Stimulated activated CD8-positive, alpha-beta memory T cell treated with anti-CD3 and anti-CD28 coated beads, Interleukin-7, amount 100 ng/mL, for 48 hours (primary cell): ENCODE measurements around the gene HIPK2.
"Not testable (repeated sequence)": the region's sequence is repeated elsewhere in the genome, so short reads cannot be mapped to it uniquely, and the experiment has no call there.

Experiments
- DNase-seq, 2 donors: peaks; one replicate each; pipeline ENCODE4 v3.0.0-alpha.2; 2020; ENCODE audit warnings: low read depth in 1 of 2; ENCODE audit errors: extremely low read depth in 1 of 2

Gene HIPK2

GRCh38 chr7:139557857-139558581 lies 219.8 kb downstream of the HIPK2 start:
- DNase-seq, result no peak

- not testable (repeated sequence) for DNase-seq
These were observed 223.7 kb downstream of the HIPK2 start for GRCh38 chr7:139553991-139554700.

- DNase-seq, result no peak
These were observed 229.3 kb downstream of the HIPK2 start for GRCh38 chr7:139548302-139549028.

GRCh38 chr7:139544645-139545044 lies 233.2 kb downstream of the HIPK2 start:
- no peak for DNase-seq

- DNase-seq, result no peak
These were observed 233.8 kb downstream of the HIPK2 start for GRCh38 chr7:139543801-139544603.

GRCh38 chr7:139542308-139543151 lies 235.3 kb downstream of the HIPK2 start:
- no peak for DNase-seq

GRCh38 chr7:139541600-139542307 lies 236.0 kb downstream of the HIPK2 start:
- DNase-seq, result no peak

- DNase-seq, result no peak
These were observed 237.6 kb downstream of the HIPK2 start for GRCh38 chr7:139540203-139540602.

GRCh38 chr7:139538881-139539635 lies 238.7 kb downstream of the HIPK2 start:
- DNase-seq, result no peak

- no peak for DNase-seq
These were observed 241.6 kb downstream of the HIPK2 start for GRCh38 chr7:139536152-139536551.

- DNase-seq, result no peak
These were observed 242.7 kb downstream of the HIPK2 start for GRCh38 chr7:139534966-139535651.

- DNase-seq, result no peak
These were observed 243.7 kb downstream of the HIPK2 start for GRCh38 chr7:139534096-139534495.

- no peak for DNase-seq
These were observed 245.1 kb downstream of the HIPK2 start for GRCh38 chr7:139532636-139533155.

GRCh38 chr7:139531094-139531493 lies 246.7 kb downstream of the HIPK2 start:
- no peak for DNase-seq

- no peak for DNase-seq
These were observed 250.9 kb downstream of the HIPK2 start for GRCh38 chr7:139526578-139527544.

GRCh38 chr7:139525750-139526149 lies 252.0 kb downstream of the HIPK2 start:
- no peak for DNase-seq

- DNase-seq, result no peak
These were observed 252.6 kb downstream of the HIPK2 start for GRCh38 chr7:139525239-139525638.
